Measurements from ENCODE around the gene TLR10. TPM values are rescaled to one million over a fixed set of nuclear protein-coding genes. Genes with fewer than 3 reads are reported as not detected.
"Not testable (repeated sequence)": the region's sequence is repeated elsewhere in the genome, so short reads cannot be mapped to it uniquely, and the experiment has no call there.

TLR10 gene
- total RNA-seq, 2 donors from 2014 or later, result not detected

GRCh38 chr4:38811297-38811696 is 28.5 kb upstream of the TLR10 start:
- no peak for DNase-seq (ENCODE audit: low spot score)
- H3K4me3 Mint-ChIP-seq, result no peak overlapping the region
- peaks cover 7% of the 10 kb centered on the region for H3K36me3 Mint-ChIP-seq
- no peaks in the 10 kb centered on the region for H3K9me3 Mint-ChIP-seq
- no peaks in the 10 kb centered on the region for H3K27me3 Mint-ChIP-seq
- H3K4me1 Mint-ChIP-seq (ENCODE audit: low read depth in 2 of 2), result peaks cover 0 to 5% of the 10 kb centered on the region in 2 donors
- no peak for ATAC-seq
- H3K27ac Mint-ChIP-seq, result no peak overlapping the region

GRCh38 chr4:38807462-38807861 is 24.7 kb upstream of the TLR10 start:
- H3K27me3 Mint-ChIP-seq, result not testable (repeated sequence)

DNA sequence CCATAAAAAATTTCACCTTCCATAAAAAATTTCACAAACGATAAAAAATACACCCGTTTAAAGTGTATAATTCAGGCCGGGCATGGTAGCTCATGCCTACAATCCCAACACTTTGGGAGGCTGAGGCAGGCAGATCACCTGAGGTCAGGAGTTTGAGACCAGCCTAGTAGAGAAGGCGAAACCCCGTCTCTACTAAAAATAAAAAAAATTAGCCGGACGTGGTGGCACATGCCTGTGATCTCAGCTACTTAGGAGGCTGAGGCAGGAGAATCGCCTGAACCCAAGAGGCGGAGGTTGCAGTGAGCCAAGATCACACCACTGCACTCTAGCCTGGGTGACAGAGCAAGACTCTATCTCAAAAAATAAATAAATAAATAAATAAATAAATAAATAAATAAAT is 23.5 kb upstream of the TLR10 start:
- not testable (repeated sequence) for H3K27me3 Mint-ChIP-seq; ATAC-seq; DNase-seq (ENCODE audit: low spot score); H3K9me3 Mint-ChIP-seq
- H3K36me3 Mint-ChIP-seq, result peaks cover 17% of the 10 kb centered on the region
- H3K27ac Mint-ChIP-seq, result peak overlapping the region; percentile 92 to 96
- peaks cover 27 to 39% of the 10 kb centered on the region in 2 donors for H3K4me1 Mint-ChIP-seq (ENCODE audit: low read depth in 2 of 2)
- peak overlapping the region; percentile 93 for H3K4me3 Mint-ChIP-seq

More at GRCh38 chr4:38807462-38807861, 24.7 kb upstream of the TLR10 start:
- H3K36me3 Mint-ChIP-seq, result peaks cover 10% of the 10 kb centered on the region
- not testable (repeated sequence) for H3K9me3 Mint-ChIP-seq; ATAC-seq; DNase-seq (ENCODE audit: low spot score); H3K27ac Mint-ChIP-seq; H3K4me3 Mint-ChIP-seq
- peaks cover 23 to 34% of the 10 kb centered on the region in 2 donors for H3K4me1 Mint-ChIP-seq (ENCODE audit: low read depth in 2 of 2)

- peaks cover 24% of the 10 kb centered on the region for H3K36me3 Mint-ChIP-seq
- H3K9me3 Mint-ChIP-seq, result peaks cover 5% of the 10 kb centered on the region
- H3K4me3 Mint-ChIP-seq, result peak overlapping the region; percentile 93
- H3K4me1 Mint-ChIP-seq (ENCODE audit: low read depth in 2 of 2), result peaks cover 27 to 39% of the 10 kb centered on the region in 2 donors
- H3K27me3 Mint-ChIP-seq, result no peaks in the 10 kb centered on the region
- H3K27ac Mint-ChIP-seq, result peak overlapping the region; percentile 92 to 96
- peak; percentile 70 to 78 for ATAC-seq
- no peak for DNase-seq (ENCODE audit: low spot score)
Observed at GRCh38 chr4:38805530-38806145, 22.8 kb upstream of the TLR10 start.

DNA sequence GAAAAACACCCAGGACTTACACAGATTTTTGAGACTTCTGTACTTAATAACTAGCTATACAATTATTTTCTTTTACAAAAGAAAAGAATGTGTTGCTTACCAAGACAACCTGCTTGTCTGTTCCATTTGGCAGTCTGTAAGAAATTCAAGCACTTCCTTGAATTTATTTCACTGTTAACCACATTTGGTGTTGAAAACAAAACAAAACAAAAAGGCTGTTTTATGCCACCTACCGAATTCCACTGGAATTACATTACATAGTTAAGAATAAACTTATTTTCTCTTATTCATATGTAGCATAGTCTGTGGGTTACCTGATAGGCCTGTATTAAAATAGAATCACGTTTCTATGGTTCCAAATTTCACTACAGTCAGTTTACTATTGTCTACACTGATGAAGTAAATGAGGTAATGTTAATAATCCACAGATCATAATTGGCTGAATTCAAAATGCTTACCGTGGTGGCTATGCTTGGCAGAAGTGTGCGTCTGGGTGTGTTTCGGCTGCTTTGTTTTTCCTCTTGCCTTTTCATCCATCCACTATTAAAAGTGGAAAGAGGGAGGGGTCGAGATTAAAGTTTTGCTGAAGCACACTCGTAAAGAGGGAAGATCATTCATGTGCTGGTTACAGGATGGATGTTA is 22.0 kb upstream of the TLR10 start, which contains the start of gene TLR1:
Gene TLR1, minus strand, starts transcription at position 138 of the 642 bp plus-strand sequence. CDS start 5,960 bp downstream, outside the sequence.
- Mint-ChIP-seq H3K4me1 (ENCODE audit: low read depth in 2 of 2) (peaks cover 30 to 39% of the 10 kb centered on the region in 2 donors), H3K9me3 (peaks cover 9% of the 10 kb centered on the region), H3K27me3 (no peaks in the 10 kb centered on the region), H3K27ac (peak within 1 kb of the TSS; percentile 92 to 96), H3K36me3 (peaks cover 32% of the 10 kb centered on the region), H3K4me3 (peak within 1 kb of the TSS; percentile 93)
- DNase-seq (ENCODE audit: low spot score) (no peak), ATAC-seq (peak; percentile 68 to 77)

DNA sequence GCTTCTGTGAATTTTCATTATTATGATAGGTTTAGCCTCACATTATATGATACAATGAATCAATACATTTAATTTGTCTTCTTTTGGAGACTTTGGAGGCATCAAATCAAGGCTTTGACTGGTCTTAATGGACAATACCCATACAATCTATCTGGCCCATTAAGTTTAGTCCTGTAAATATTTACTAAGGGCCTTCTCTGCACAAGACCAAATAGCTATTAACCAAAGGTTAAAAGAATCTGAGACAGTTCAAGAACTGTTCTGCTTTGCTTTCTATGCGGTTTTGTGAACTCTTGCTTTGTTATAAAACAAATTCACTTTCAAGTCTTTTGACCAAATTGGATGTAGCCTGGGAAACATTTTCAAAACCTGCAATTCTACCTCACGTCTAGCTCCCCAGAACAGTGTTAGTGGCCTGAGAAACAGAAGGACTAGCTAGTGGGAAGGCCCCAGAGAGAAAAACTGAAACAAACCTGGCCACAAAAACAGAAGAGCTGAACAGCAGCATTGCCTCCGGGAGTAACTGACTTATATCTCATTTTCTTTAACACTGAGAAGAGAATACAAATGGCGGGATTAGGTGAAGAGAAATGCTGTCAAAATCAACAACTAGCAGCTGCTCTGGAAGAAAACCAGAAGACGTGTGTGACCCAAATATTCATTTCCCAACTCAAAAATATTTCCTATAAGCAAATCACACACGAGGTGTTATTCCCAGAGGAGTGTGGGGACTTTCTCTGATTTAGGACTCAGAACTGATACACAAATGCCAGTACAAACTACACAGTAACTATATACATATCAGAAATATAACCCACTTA is 21.3 kb upstream of the TLR10 start:
- H3K9me3 Mint-ChIP-seq, result peaks cover 12% of the 10 kb centered on the region
- H3K4me3 Mint-ChIP-seq, result peak overlapping the region; percentile 93
- peaks cover 39% of the 10 kb centered on the region for H3K36me3 Mint-ChIP-seq
- DNase-seq (ENCODE audit: low spot score), result no peak
- H3K27me3 Mint-ChIP-seq, result no peaks in the 10 kb centered on the region
- peak; percentile 67 to 75 for ATAC-seq
- peak overlapping the region; percentile 92 to 96 for H3K27ac Mint-ChIP-seq
- peaks cover 31 to 39% of the 10 kb centered on the region in 2 donors for H3K4me1 Mint-ChIP-seq (ENCODE audit: low read depth in 2 of 2)

DNA sequence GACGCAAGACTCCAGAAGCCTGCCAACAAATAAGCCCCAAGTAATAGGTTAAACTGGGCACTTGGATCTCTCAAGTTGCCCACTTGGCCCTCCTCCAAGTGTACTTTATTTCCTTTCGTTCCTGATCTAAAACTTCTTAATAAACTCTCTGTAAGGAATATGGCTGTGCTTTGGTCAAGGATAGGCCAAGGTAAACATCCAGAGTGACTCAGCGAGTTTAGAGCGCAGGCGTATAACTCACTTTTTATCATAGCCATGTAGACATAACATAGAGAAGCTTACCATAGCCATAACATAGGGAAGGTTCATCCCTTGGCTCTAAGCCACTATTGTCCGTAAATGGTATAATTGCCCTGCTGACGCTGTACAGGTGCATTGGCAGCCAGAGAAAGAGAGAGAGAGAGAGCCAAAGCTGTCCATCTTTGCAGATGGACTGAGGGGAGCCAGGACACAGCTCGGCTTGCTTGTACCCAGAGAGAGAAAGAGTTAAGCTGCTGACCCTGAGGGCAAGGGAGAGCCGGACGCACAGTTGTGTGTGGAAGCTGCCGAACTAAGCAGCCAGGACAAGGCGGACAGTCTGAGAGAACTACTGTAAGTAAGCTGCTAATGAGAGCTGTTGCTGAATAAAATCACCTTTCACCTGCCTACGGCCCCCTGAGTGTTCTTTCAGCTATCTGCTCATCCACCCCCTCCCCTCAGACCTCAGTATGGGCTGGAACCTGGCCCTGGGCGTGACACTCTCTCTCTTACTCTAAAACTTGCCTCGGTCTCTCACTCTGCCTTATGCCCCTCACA is 20.0 kb upstream of the TLR10 start:
- DNase-seq (ENCODE audit: low spot score) (no peak), ATAC-seq (no peak)
- H3K4me3 Mint-ChIP-seq, result peak overlapping the region; percentile 93
- peak overlapping the region; percentile 92 to 96 for H3K27ac Mint-ChIP-seq
- peaks cover 31 to 39% of the 10 kb centered on the region in 2 donors for H3K4me1 Mint-ChIP-seq (ENCODE audit: low read depth in 2 of 2)
- H3K36me3 Mint-ChIP-seq, result peaks cover 52% of the 10 kb centered on the region
- H3K27me3 Mint-ChIP-seq, result no peaks in the 10 kb centered on the region
- H3K9me3 Mint-ChIP-seq, result peaks cover 13% of the 10 kb centered on the region

- DNase-seq (ENCODE audit: low spot score) (no peak), ATAC-seq (no peak)
- no peak overlapping the region for H3K27ac Mint-ChIP-seq
- H3K27me3 Mint-ChIP-seq, result no peaks in the 10 kb centered on the region
- H3K9me3 Mint-ChIP-seq, result peaks cover 16% of the 10 kb centered on the region
- H3K4me1 Mint-ChIP-seq (ENCODE audit: low read depth in 2 of 2), result peaks cover 31 to 38% of the 10 kb centered on the region in 2 donors
- H3K4me3 Mint-ChIP-seq, result no peak overlapping the region
- peaks cover 70% of the 10 kb centered on the region for H3K36me3 Mint-ChIP-seq
Observed at GRCh38 chr4:38800961-38801450, 18.2 kb upstream of the TLR10 start.

GRCh38 chr4:38800366-38800765 is 17.6 kb upstream of the TLR10 start:
- no peak overlapping the region for H3K4me3 Mint-ChIP-seq
- peaks cover 16% of the 10 kb centered on the region for H3K9me3 Mint-ChIP-seq
- no peak for DNase-seq (ENCODE audit: low spot score)
- H3K36me3 Mint-ChIP-seq, result peaks cover 70% of the 10 kb centered on the region
- H3K27me3 Mint-ChIP-seq, result no peaks in the 10 kb centered on the region
- no peak for ATAC-seq
- H3K27ac Mint-ChIP-seq, result no peak overlapping the region
- H3K4me1 Mint-ChIP-seq (ENCODE audit: low read depth in 2 of 2), result peaks cover 28 to 32% of the 10 kb centered on the region in 2 donors

- peaks cover 25% of the 10 kb centered on the region for H3K9me3 Mint-ChIP-seq
- ATAC-seq, result no peak
- no peaks in the 10 kb centered on the region for H3K27me3 Mint-ChIP-seq
Observed at GRCh38 chr4:38795087-38795486, 12.3 kb upstream of the TLR10 start.

GRCh38 chr4:38794051-38794450 is 11.3 kb upstream of the TLR10 start:
- Mint-ChIP-seq H3K4me1 (ENCODE audit: low read depth in 2 of 2) (peaks cover 12 to 13% of the 10 kb centered on the region in 2 donors), H3K27me3 (no peaks in the 10 kb centered on the region), H3K9me3 (peaks cover 22% of the 10 kb centered on the region), H3K4me3 (no peak overlapping the region), H3K27ac (no peak overlapping the region), H3K36me3 (peaks cover 63% of the 10 kb centered on the region)
- no peak for DNase-seq (ENCODE audit: low spot score)
- no peak for ATAC-seq

More at GRCh38 chr4:38795087-38795486, 12.3 kb upstream of the TLR10 start:
- peaks cover 13 to 16% of the 10 kb centered on the region in 2 donors for H3K4me1 Mint-ChIP-seq (ENCODE audit: low read depth in 2 of 2)
- peaks cover 69% of the 10 kb centered on the region for H3K36me3 Mint-ChIP-seq
- H3K27ac Mint-ChIP-seq, result no peak overlapping the region
- H3K4me3 Mint-ChIP-seq, result no peak overlapping the region
- no peak for DNase-seq (ENCODE audit: low spot score)

GRCh38 chr4:38791010-38791409 is 8.2 kb upstream of the TLR10 start:
- H3K4me3 Mint-ChIP-seq, result peak overlapping the region; percentile 72
- peaks cover 33% of the 10 kb centered on the region for H3K36me3 Mint-ChIP-seq
- H3K9me3 Mint-ChIP-seq, result peaks cover 17% of the 10 kb centered on the region
- no peaks in the 10 kb centered on the region for H3K27me3 Mint-ChIP-seq
- H3K4me1 Mint-ChIP-seq (ENCODE audit: low read depth in 2 of 2), result peaks cover 15 to 17% of the 10 kb centered on the region in 2 donors
- DNase-seq (ENCODE audit: low spot score), result no peak
- peak; percentile 68 to 73 for ATAC-seq
- H3K27ac Mint-ChIP-seq, result peak overlapping the region; percentile 76 to 88

- Mint-ChIP-seq H3K4me1 (ENCODE audit: low read depth in 2 of 2) (peaks cover 21 to 23% of the 10 kb centered on the region in 2 donors), H3K9me3 (peaks cover 9% of the 10 kb centered on the region), H3K4me3 (no peak overlapping the region), H3K36me3 (peaks cover 19% of the 10 kb centered on the region), H3K27me3 (no peaks in the 10 kb centered on the region), H3K27ac (peak overlapping the region in 1 of 2 donors; percentile 77)
- no peak for ATAC-seq
- DNase-seq (ENCODE audit: low spot score), result no peak
Observed at GRCh38 chr4:38788317-38788716, 5.5 kb upstream of the TLR10 start.

Data from natural killer cell treated with Interleukin-12 subunit alpha and Interleukin-12 subunit beta and Interleukin-15 and Interleukin-18, amount 100 ng/mL, for 72 hours (primary cell).